H4 (cell line): ENCODE data around the gene AGFG1. TPM values are rescaled to one million over a fixed set of nuclear protein-coding genes. Genes with fewer than 3 reads are reported as not detected.
A peak's percentile ranks its signal among the peaks of the same experiment; 100 is the strongest.

ENCODE experiments used
- DNase-seq: peaks from one replicate; pipeline ENCODE4 v3.0.0-alpha.2; 2015; ENCODE audit warnings: low spot score
- total RNA-seq: library from RNA; depleted of rRNA; stranded (reverse); fragments of >200 nt; shearing (Covaris generic); gene quantifications from 2 replicates; pipeline ENCODE4 v1.2.3, GENCODE V29; 2014; rRNA removed

AGFG1 gene
- 110 and 129 TPM in 2 replicates for total RNA-seq

- peak; percentile 60 for DNase-seq
These were observed at the start of gene AGFG1 for GRCh38 chr2:227471924-227472264. Gene AGFG1 (plus strand): TSS chr2:227472156. CDS start chr2:227472422, 266 bp downstream.

GRCh38 chr2:227423656-227424499, 48.1 kb upstream of the AGFG1 start:
- no peak for DNase-seq

GRCh38 chr2:227428731-227429285, 43.1 kb upstream of the AGFG1 start:
- no peak for DNase-seq

- no peak for DNase-seq
These were observed 41.3 kb upstream of the AGFG1 start for GRCh38 chr2:227430639-227431038.

- DNase-seq, result no peak
These were observed 38.8 kb upstream of the AGFG1 start for GRCh38 chr2:227433171-227433570.

- DNase-seq, result no peak
These were observed 35.4 kb upstream of the AGFG1 start for GRCh38 chr2:227436436-227437174.

- no peak for DNase-seq
These were observed 32.7 kb upstream of the AGFG1 start for GRCh38 chr2:227439214-227439613.

GRCh38 chr2:227442639-227443038, 29.3 kb upstream of the AGFG1 start:
- DNase-seq, result no peak

GRCh38 chr2:227443889-227444568, 27.9 kb upstream of the AGFG1 start:
- DNase-seq, result no peak

GRCh38 chr2:227447606-227448005, 24.4 kb upstream of the AGFG1 start:
- no peak for DNase-seq

- no peak for DNase-seq
These were observed 21.6 kb upstream of the AGFG1 start for GRCh38 chr2:227450311-227450841.

- no peak for DNase-seq
These were observed 20.9 kb upstream of the AGFG1 start for GRCh38 chr2:227450926-227451654.

- no peak for DNase-seq
These were observed 20.3 kb upstream of the AGFG1 start for GRCh38 chr2:227451655-227451992.

GRCh38 chr2:227453810-227454209, 18.1 kb upstream of the AGFG1 start:
- DNase-seq, result no peak

- no peak for DNase-seq
These were observed 17.6 kb upstream of the AGFG1 start for GRCh38 chr2:227454323-227454860.

- no peak for DNase-seq
These were observed 16.8 kb upstream of the AGFG1 start for GRCh38 chr2:227455200-227455599.

- no peak for DNase-seq
These were observed 15.9 kb upstream of the AGFG1 start for GRCh38 chr2:227456102-227456501.

GRCh38 chr2:227456772-227457171, 15.2 kb upstream of the AGFG1 start:
- no peak for DNase-seq

- DNase-seq, result peak; percentile 83
These were observed 11.9 kb upstream of the AGFG1 start for GRCh38 chr2:227460070-227460485.

- DNase-seq, result no peak
These were observed 11.1 kb upstream of the AGFG1 start for GRCh38 chr2:227460833-227461232.
